Activated T-cell treated with anti-CD3 and anti-CD28 coated beads, Interleukin-2, amount 50 U/mL, for 72 hours (primary cell): ENCODE data around the gene SECTM1. TPM values are rescaled to one million over a fixed set of nuclear protein-coding genes. Genes with fewer than 3 reads are reported as not detected.
A peak's percentile ranks its signal among the peaks of the same experiment; 100 is the strongest.

Experiments used
- ATAC-seq, 2 donors: fragments of 150-1000 bp; cut with Tn5 transposase; replicated peaks in 1 of 2; 2 replicates each; pipeline ENCODE4 v1.10.0; 2021; ENCODE audit warnings: moderate library complexity in 2 of 2, mild to moderate bottlenecking in 1 of 2
- DNase-seq, 2 donors: peaks; one replicate each; pipeline ENCODE4 v3.0.0; 2021 to 2022; ENCODE audit warnings: mixed read lengths in 1 of 2
- H3K27ac Mint-ChIP-seq: one replicate; pipeline ENCODE4 v1.8.0; 2022; ENCODE audit warnings: mild to moderate bottlenecking, moderate library complexity, mixed read lengths
- H3K27me3 Mint-ChIP-seq: one replicate; pipeline ENCODE4 v1.8.0; 2022; ENCODE audit warnings: low read depth, mixed read lengths
- H3K36me3 Mint-ChIP-seq, 2 donors: one replicate each; pipeline ENCODE4 v1.8.0; 2022; ENCODE audit warnings: mixed read lengths in 2 of 2, mild to moderate bottlenecking in 1 of 2; ENCODE audit not compliant: insufficient read depth in 2 of 2
- H3K4me1 Mint-ChIP-seq: one replicate; pipeline ENCODE4 v1.8.0; 2022; ENCODE audit warnings: low read depth, mixed read lengths
- H3K4me3 Mint-ChIP-seq, 2 donors: one replicate each; pipeline ENCODE4 v1.8.0; 2022; ENCODE audit warnings: mild to moderate bottlenecking in 2 of 2, mixed read lengths in 2 of 2, moderate library complexity in 2 of 2
- H3K9me3 Mint-ChIP-seq, 2 donors: one replicate each; pipeline ENCODE4 v1.8.0; 2022; ENCODE audit warnings: mixed read lengths in 2 of 2
- total RNA-seq, 2 donors: library from RNA; stranded (reverse); gene quantifications; one replicate each; pipeline ENCODE4 v1.2.3, GENCODE V29; 2022

Gene SECTM1
- total RNA-seq, 2 donors from 2014 or later, result 3.3 to 12.6 TPM

DNA sequence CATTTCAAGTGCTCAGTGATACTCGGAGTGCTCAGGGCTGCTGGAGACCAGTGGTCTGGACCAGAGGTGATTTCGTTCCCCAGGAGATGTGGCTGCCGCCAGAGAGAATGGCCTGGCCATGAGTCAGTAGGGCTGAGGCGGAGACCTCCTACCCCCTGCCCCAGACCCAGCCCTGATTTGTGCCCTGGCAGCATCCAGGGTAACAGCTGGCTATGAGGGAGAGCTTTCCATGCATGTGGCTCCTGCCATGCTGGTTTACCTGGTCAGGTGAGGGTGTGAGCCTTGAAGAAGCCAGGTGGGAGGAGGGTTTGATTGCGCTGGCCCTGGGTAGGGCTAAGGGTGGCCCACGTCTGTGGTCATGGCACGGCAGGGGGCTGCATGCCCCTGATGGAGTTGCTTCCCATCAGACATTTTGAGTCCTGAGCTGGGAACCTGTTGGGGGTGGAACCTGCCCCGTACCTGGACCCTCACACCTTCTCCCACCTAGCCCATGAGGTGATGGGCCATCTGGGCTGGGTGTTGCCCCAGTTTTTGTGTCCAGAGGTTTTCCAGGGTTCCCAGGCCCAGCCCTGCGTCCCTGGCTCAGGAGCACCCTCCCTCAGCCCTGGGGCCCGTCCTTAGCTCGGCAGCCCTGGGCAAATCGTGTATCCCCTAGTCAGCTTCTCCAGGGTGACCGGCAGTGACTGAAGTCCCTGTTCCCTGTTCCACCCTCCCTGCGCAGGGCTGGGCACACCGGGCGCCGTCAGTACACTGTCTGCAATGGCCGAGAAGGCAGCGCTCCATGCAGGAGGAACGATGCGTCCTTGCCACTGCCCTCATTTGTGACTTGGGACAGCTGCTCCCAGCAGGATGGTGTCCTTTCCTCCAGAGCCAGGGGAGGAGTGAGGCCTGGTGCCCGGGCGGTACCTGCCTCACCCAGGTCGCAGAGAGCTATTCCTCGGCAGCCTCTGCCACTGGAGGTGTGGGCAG is 51.0 kb downstream of the SECTM1 start:
- Mint-ChIP-seq H3K36me3 (no peaks in the 10 kb centered on the region), H3K4me1 (peaks cover 29% of the 10 kb centered on the region), H3K4me3 (peak overlapping the region; percentile 29 to 73), H3K9me3 (no peaks in the 10 kb centered on the region), H3K27me3 (no peaks in the 10 kb centered on the region), H3K27ac (no peak overlapping the region)
- peak; percentile 37 to 49 for ATAC-seq
- DNase-seq, result no peak

DNA sequence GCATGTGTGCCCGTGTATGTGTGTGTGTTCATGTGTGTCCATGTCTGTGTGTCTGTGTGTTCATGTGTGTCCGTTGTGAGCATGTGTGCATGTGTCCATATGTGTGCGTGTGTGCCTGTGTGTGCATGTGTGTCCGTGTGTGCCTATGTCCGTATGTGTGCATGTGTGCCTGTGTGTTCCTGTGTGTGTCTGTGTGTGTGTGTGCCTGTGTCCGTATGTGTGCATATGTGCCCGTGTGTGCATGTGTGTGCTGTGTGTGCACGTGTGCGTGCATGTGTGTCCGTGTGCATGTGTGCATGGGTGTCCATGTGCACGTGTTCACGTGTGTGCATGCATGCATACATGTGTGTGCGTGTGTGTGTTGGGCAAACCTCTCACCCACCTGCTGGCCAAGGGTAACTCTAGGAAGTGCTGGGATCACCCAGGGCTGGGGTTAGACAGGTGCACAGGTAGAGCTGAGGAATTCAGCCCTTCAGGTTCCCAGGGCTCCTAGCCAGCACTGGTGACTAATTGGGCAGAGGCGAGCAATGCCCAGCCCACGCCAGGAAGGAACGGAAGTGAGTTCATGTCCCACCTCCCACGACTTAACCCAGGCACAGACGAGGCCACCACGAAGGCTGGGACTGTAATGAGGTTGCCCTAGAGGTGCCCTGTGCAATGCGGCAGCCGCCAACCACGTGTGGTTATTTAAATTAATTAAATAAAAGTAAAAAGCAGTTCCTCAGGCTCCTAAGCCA is 51.9 kb downstream of the SECTM1 start:
- ATAC-seq (peak; percentile 79 to 87), DNase-seq (peak; percentile 65 to 73)
- Mint-ChIP-seq H3K36me3 (no peaks in the 10 kb centered on the region), H3K27ac (no peak overlapping the region), H3K4me3 (peak overlapping the region; percentile 29 to 51), H3K4me1 (peaks cover 27% of the 10 kb centered on the region), H3K27me3 (no peaks in the 10 kb centered on the region), H3K9me3 (no peaks in the 10 kb centered on the region)

DNA sequence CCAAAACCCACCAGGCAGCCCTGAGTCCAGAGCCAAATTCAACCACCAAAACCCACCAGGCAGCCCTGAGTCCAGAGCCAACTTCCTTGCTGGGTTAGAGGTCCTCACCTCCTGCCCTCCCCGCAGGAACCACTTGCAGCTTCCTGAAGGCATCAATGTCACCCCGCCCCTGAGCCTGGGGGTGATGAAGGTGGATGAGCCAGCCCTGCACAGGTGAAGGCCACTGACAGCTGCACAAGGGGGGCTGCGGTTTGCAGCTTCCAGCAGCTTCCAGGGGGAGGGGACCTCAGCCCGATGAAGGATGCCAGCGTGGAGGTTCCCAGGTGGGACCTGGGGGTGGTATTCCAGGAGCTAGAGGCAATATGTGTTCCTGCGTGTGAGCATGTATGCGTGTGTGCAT is 52.5 kb downstream of the SECTM1 start:
- no peak overlapping the region for H3K4me3 Mint-ChIP-seq

DNA sequence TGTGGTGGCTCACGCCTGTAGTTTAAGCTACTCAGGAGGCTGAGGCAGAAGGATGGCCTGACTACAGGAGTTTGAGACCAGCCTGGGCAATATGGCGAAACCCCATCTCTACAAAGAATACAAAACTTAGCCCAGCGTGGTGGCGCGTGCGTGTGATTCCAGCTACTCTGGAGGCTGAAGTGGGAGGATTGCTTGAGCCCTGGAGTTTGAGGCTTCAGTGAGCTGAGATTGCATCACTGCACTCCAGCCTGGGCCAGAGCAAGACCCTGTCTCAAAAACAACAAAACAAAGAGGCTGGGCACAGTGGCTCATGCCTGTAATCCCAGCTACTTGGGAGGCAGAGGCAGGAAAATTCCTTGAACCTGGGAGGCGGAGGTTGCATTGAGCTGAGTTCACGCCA is 53.0 kb downstream of the SECTM1 start:
- H3K27ac Mint-ChIP-seq, result no peak overlapping the region
- no peaks in the 10 kb centered on the region for H3K36me3 Mint-ChIP-seq
- H3K27me3 Mint-ChIP-seq, result no peaks in the 10 kb centered on the region
- peaks cover 27% of the 10 kb centered on the region for H3K4me1 Mint-ChIP-seq
- H3K4me3 Mint-ChIP-seq, result no peak overlapping the region
- H3K9me3 Mint-ChIP-seq, result no peaks in the 10 kb centered on the region
- DNase-seq, result no peak
- ATAC-seq, result no peak

More for the DNA sequence above, 52.5 kb downstream of the SECTM1 start:
- Mint-ChIP-seq H3K4me1 (peaks cover 27% of the 10 kb centered on the region), H3K27ac (no peak overlapping the region), H3K9me3 (no peaks in the 10 kb centered on the region), H3K27me3 (no peaks in the 10 kb centered on the region), H3K36me3 (no peaks in the 10 kb centered on the region)
- DNase-seq (no peak), ATAC-seq (no peak)

DNA sequence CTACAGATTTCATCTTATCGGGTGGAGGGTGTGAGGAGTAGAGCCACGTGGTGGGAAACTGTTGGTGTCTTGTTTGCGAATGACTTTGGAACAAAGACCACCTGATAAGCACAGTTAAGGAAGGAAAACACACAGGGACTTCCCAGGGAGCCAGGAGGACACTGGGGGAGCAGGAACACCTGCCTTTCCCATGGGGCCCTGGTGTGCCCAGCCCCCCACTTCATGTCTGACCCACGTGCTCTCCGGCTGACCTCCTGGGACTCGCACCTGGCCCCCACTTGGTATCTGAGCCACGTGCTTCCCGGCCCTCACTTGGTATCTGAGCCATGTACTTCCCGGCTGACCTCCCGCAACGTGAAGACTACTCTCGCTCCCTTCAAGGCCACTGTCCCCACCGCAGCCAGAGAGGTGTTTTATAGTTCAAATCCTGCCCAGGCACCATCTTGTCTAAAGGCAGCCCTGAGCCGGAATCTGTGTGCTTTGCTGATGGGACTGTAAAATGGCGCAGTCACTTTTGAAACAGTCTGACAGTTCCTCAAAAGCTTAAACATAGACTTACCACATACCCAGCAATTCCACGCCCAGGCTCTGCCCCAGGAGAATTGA is 54.7 kb downstream of the SECTM1 start:
- Mint-ChIP-seq H3K9me3 (no peaks in the 10 kb centered on the region), H3K36me3 (no peaks in the 10 kb centered on the region), H3K27ac (no peak overlapping the region), H3K27me3 (no peaks in the 10 kb centered on the region), H3K4me1 (peaks cover 34% of the 10 kb centered on the region), H3K4me3 (no peak overlapping the region)
- ATAC-seq (no peak), DNase-seq (no peak)

DNA sequence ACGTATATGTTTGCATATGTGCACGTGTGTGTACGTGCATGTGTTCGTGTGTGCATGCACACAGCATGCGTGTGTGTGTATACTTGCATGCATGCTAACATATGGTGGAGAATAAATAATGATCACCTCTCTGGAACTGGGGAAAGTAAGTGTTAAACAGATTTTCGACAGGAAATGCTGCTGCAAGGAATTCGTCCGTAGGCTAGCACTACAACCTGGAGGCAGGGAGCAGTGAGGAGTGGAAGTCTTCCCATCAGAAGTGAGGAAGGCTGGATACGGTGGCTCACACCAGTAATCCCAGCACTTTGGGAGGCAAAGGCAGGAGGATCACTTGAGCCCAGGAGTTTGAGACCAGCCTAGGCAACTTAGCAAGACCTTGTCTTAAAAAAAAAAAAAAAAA is 55.3 kb downstream of the SECTM1 start:
- Mint-ChIP-seq H3K27me3 (no peaks in the 10 kb centered on the region), H3K4me1 (peaks cover 28% of the 10 kb centered on the region), H3K4me3 (no peak overlapping the region), H3K36me3 (peaks cover 0 to 1% of the 10 kb centered on the region in 2 donors), H3K27ac (no peak overlapping the region), H3K9me3 (no peaks in the 10 kb centered on the region)
- ATAC-seq, result no peak
- DNase-seq, result no peak

DNA sequence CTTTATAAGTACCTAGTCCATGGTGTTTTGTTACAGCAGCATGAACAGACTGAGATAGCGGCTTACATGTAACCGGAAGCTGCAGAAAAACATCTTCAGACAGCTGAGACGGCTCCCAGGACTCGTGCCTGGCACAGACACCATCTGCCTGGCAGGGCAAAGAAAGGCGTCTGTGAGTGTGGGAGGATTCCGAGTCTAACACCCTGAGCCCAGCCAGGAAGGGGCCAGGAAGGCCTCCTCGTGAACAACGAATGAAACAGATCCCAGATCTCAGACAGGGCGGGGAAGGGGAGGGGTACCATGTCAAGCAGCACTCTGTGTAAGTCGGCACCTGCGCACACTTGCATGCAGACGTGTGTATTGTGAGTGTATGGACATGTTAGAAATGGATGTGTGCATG is 55.7 kb downstream of the SECTM1 start:
- ATAC-seq (no peak), DNase-seq (no peak)
- no peak overlapping the region for H3K27ac Mint-ChIP-seq
- H3K4me3 Mint-ChIP-seq, result no peak overlapping the region
- peaks cover 24% of the 10 kb centered on the region for H3K4me1 Mint-ChIP-seq
- H3K9me3 Mint-ChIP-seq, result no peaks in the 10 kb centered on the region
- no peaks in the 10 kb centered on the region for H3K27me3 Mint-ChIP-seq
- peaks cover 0 to 1% of the 10 kb centered on the region in 2 donors for H3K36me3 Mint-ChIP-seq

DNA sequence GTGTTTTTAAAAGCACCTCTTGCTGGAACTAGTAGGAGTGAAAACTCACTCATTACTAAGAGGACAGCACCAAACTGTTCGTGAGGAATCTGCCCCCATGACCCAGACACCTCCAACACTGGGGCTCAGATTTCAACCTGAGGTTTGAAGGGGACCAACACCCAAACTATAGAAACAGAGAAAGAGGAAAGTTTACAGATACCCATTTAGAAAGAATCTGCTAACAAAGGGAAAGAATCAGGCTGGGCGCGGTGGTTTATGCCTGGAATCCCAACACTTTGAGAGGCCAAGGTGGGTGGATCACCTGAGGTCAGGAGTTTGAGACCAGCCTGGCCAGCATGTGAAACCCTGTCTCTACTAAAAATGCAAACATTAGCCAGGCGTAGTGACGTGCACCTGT is 56.6 kb downstream of the SECTM1 start:
- DNase-seq (no peak), ATAC-seq (no peak)
- Mint-ChIP-seq H3K9me3 (no peaks in the 10 kb centered on the region), H3K27me3 (no peaks in the 10 kb centered on the region), H3K36me3 (peaks cover 4 to 7% of the 10 kb centered on the region in 2 donors), H3K4me3 (no peak overlapping the region), H3K4me1 (peaks cover 28% of the 10 kb centered on the region), H3K27ac (no peak overlapping the region)

DNA sequence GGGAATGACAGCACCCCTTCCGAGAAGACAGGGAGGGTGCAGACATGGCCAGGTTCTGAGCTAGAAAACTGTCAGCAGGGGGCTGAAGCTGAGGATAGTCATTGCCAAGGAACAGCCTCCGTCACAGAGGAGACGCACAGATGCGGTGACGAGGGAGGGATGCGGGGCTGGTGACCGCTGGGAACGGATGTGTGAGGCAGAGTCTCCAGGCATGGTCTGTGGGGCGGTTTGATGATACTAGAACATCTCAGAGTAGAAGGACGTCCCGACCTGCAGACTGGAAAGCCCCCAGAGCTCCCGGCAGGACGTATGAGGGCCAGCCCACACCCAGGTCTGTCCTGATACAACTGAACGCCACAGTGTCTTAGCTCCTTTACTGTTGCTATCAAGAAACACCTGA is 58.2 kb downstream of the SECTM1 start:
- H3K36me3 Mint-ChIP-seq, result peaks cover 4 to 12% of the 10 kb centered on the region in 2 donors
- H3K9me3 Mint-ChIP-seq, result no peaks in the 10 kb centered on the region

DNA sequence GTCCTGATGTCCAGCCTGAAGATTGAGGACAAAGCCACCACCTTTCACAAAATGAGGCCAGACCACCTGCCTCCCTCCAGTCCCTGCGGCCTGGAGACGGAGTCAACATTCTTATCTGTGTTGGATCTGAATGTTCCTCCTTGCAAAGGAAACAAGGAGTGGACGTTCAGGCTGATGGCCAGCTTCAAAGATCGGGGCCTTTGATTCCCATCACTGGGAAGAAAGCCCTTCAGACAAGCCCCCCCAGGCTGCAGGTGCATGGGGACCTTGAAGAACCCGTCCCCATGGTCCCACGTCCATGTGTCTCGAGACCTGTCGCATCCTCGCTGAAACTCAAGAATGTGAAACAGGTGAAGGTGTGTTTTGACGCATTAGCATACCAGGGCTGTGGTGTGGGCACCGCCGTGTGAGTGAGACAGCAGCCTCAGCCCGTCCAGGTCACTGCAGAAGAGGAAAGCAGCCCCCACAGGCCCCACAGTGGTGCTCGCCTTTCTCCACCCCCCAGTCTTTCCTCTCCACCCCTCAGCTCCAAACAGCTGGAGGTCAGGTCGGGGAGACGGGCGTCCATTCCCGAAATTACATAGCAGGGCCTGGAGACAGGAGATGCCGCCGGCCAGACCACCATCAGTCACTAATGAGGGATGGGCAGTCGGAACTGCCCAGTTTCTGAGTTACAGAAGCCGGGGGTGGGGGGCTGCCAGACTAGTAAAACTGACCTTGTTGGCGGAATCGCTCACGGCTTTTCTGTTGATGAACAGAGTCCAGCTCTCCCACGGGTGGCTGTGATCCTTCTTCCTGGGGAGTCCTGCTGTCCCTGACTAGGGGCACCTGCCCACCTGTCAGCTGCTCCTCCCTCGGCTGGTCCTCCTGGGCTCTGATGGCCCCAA is 59.2 kb downstream of the SECTM1 start:
- Mint-ChIP-seq H3K9me3 (no peaks in the 10 kb centered on the region), H3K4me3 (peak overlapping the region; percentile 86 to 97), H3K36me3 (peaks cover 4 to 17% of the 10 kb centered on the region in 2 donors), H3K27ac (no peak overlapping the region), H3K4me1 (peaks cover 47% of the 10 kb centered on the region), H3K27me3 (no peaks in the 10 kb centered on the region)
- no peak for DNase-seq
- no peak for ATAC-seq

More for the DNA sequence above, 58.2 kb downstream of the SECTM1 start:
- Mint-ChIP-seq H3K27me3 (no peaks in the 10 kb centered on the region), H3K4me3 (no peak overlapping the region), H3K27ac (no peak overlapping the region), H3K4me1 (peaks cover 37% of the 10 kb centered on the region)
- no peak for ATAC-seq
- DNase-seq, result no peak

DNA sequence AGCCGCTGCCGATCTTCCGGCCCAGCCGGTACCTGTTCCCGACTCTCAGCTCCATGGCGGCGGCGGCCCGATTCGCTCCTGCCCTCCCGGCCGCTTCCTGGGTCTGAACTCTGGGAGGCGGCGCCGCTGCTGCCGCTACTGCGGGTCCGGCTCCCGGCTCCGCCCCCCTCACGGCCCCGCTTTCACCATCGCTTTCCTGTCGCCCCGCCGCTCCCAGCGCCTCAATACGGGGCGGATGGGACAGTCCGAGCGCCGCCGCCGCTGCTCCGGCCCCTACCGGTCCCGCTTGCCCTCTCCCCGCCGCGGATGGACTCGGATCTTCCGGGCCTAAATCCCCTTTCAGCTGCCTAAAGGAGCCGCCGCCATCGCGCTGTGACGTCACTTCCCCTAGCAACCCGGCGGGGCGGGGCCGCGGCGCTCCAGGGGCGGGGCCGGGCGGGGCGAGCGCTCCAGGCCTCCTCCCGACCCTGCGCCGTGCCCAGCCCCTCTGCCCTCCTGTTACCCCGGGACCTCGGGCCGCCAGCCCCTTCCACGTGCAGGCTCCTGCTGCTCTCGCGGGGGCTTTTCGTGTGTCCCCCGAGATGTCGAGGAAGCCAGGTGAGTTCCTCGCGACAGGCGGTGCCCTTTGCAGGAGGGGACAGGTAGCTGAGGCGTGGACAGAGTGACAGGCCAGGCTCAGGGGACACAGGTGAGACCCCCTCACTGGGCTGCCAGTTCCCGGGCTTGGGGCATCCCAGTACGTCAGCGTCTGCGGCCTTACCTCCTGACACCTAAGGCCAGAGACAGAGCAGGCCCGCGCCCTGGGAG is 60.0 kb downstream of the SECTM1 start, which contains the start of gene CSNK1D:
Gene CSNK1D (minus strand): TSS at position 374 of the 807 bp plus-strand sequence. CDS start 319 bp downstream, at position 55.
- Mint-ChIP-seq H3K27me3 (no peaks in the 10 kb centered on the region), H3K36me3 (peaks cover 4 to 17% of the 10 kb centered on the region in 2 donors), H3K4me3 (peak within 1 kb of the TSS; percentile 90 to 97), H3K27ac (peak within 1 kb of the TSS; percentile 96), H3K4me1 (peaks cover 55% of the 10 kb centered on the region), H3K9me3 (no peaks in the 10 kb centered on the region)
- DNase-seq (peak; percentile 93), ATAC-seq (peak; percentile 89 to 91)
